ENCODE measurements around the gene ADAD2. TPM values are rescaled to one million over a fixed set of nuclear protein-coding genes. Genes with fewer than 3 reads are reported as not detected.

Gene ADAD2
- total and polyA plus RNA-seq, 9 of the 15 experiments (the other 6 are each of a cell fraction or from before 2014, with no cell fraction given): 0.07 TPM; not detected in 8

DNA sequence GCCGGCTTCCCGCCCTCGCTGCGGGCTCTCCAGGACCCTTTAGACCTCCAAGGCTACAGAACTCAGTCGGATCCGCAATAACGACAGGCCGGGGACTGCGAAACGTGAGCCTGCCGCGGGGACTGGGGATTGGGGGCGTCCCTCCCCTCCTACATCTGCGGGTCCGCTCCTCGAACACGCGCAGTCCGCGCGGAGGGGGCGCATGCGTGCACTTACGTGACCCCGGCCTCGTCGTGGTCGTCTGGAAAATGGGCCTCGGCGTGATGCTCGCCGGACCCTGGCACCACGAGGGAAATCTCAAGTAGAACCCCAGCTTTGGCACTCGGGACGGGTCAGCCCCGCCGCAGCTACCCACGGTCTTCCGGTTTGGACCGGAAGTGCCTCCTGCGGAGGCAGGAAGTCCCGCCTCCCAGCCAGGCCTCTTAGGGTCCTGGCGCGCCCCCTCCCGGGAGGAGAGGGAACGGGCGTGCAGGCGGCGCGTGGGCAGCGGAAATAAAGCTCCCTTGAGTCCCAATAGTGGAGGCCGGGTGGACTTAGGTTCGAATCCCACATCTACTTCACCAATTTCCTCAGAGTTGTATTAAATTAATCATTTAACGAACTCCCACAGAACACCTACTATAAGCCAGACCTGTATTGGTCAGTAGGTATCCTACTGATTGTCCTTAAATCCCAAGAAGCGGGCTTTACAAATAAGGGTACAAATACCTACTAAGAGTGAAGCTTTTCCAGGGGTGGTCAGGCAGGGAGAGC is 4.1 kb upstream of the ADAD2 start, which contains the start of gene TAF1C (continued):
- TF ChIP-seq, protein P1, sequence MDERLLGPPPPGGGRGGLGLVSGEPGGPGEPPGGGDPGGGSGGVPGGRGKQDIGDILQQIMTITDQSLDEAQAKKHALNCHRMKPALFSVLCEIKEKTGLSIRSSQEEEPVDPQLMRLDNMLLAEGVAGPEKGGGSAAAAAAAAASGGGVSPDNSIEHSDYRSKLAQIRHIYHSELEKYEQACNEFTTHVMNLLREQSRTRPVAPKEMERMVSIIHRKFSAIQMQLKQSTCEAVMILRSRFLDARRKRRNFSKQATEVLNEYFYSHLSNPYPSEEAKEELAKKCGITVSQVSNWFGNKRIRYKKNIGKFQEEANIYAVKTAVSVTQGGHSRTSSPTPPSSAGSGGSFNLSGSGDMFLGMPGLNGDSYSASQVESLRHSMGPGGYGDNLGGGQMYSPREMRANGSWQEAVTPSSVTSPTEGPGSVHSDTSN (CRISPR knock-in tag; IDR thresholded peaks at IDR 0.05; ENCODE audit: low read depth): no peak
- TF ChIP-seq, protein P1 (tag; conservative IDR thresholded peaks at IDR 0.05; ENCODE audit: low read depth): no peak
- TF ChIP-seq ZNF561 (CRISPR knock-in tag; conservative IDR thresholded peaks at IDR 0.05) (no peak), ETV6 (IDR thresholded peaks at IDR 0.05; ENCODE audit: borderline replicate concordance in 1 of 2, low read depth in 2 of 2, low read length in 1 of 2) (no peak), ETV6 (CRISPR knock-in tag; IDR thresholded peaks at IDR 0.05; ENCODE audit: borderline replicate concordance) (0 out of 2 replicates have a peak, but pooled peaks have one; percentile 22), RBM39 (optimal IDR thresholded peaks at IDR 0.05; ENCODE audit: low read depth, low read length) (no peak), FIP1L1 (IDR thresholded peaks at IDR 0.05; ENCODE audit: low read depth, low read length, poor library complexity, severe bottlenecking) (peak; percentile 39), MBD2 (IDR thresholded peaks at IDR 0.05; ENCODE audit: borderline replicate concordance, low read depth) (0 out of 2 replicates have a peak, but pooled peaks have one; percentile 70), U2AF2 (optimal IDR thresholded peaks at IDR 0.05; ENCODE audit: low read depth, low read length) (no peak), ZKSCAN1 (IDR thresholded peaks at IDR 0.05; ENCODE audit: low read depth, low read length) (peak; percentile 77), MAZ (CRISPR knock-in tag; conservative IDR thresholded peaks at IDR 0.05 in 1 of 2, IDR thresholded peaks at IDR 0.05 in 1 of 2) (peak; percentile 76 to 79), MAFG (tag; conservative IDR thresholded peaks at IDR 0.05) (no peak)
- TF ChIP-seq, protein P2, sequence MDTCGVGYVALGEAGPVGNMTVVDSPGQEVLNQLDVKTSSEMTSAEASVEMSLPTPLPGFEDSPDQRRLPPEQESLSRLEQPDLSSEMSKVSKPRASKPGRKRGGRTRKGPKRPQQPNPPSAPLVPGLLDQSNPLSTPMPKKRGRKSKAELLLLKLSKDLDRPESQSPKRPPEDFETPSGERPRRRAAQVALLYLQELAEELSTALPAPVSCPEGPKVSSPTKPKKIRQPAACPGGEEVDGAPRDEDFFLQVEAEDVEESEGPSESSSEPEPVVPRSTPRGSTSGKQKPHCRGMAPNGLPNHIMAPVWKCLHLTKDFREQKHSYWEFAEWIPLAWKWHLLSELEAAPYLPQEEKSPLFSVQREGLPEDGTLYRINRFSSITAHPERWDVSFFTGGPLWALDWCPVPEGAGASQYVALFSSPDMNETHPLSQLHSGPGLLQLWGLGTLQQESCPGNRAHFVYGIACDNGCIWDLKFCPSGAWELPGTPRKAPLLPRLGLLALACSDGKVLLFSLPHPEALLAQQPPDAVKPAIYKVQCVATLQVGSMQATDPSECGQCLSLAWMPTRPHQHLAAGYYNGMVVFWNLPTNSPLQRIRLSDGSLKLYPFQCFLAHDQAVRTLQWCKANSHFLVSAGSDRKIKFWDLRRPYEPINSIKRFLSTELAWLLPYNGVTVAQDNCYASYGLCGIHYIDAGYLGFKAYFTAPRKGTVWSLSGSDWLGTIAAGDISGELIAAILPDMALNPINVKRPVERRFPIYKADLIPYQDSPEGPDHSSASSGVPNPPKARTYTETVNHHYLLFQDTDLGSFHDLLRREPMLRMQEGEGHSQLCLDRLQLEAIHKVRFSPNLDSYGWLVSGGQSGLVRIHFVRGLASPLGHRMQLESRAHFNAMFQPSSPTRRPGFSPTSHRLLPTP (IDR thresholded peaks at IDR 0.05; ENCODE audit: borderline replicate concordance, extremely low read depth, insufficient read length): peak; percentile 86

Measured in K562 (cell line).